Ovary (tissue), 9 donors: Measurements from ENCODE around the gene ZNF814. TPM values are rescaled to one million over a fixed set of nuclear protein-coding genes. Genes with fewer than 3 reads are reported as not detected.
"Not testable (repeated sequence)": the region's sequence is repeated elsewhere in the genome, so short reads cannot be mapped to it uniquely, and the experiment has no call there.

Source experiments
- DNase-seq, 5 donors: peaks; one replicate each; pipeline ENCODE4 v3.0.0-alpha.2; 2019 to 2020
- H3K27ac ChIP-seq, 2 donors: fragments of 200-600 bp; one replicate each; pipeline versions ENCODE4 v1.5.1 to v1.8.0; 2019 to 2022
- H3K27me3 ChIP-seq: fragments of 200-600 bp; one replicate; pipeline ENCODE4 v1.8.0; 2022
- H3K36me3 ChIP-seq: fragments of 200-600 bp; sonication (generic); one replicate; pipeline ENCODE4 v1.5.1; 2019
- H3K4me1 ChIP-seq: one replicate; pipeline ENCODE4 v1.8.1; 2013; ENCODE audit warnings: mild to moderate bottlenecking, moderate library complexity; ENCODE audit not compliant: insufficient read depth
- H3K4me3 ChIP-seq: fragments of 200-600 bp; sonication (generic); one replicate; pipeline ENCODE4 v1.5.1; 2017
- H3K9me3 ChIP-seq, 2 donors: fragments of 200-600 bp in 1 of 2; sonication (generic) in 1 of 2; one replicate each; pipeline versions ENCODE4 v1.5.1 to v1.8.1; 2013 to 2019; ENCODE audit warnings: mild to moderate bottlenecking in 1 of 2, moderate library complexity in 1 of 2
- CTCF ChIP-seq, 3 donors: fragments of 450-650 bp in 2 of 3; fragments of 200-600 bp in 1 of 3; IDR thresholded peaks; one replicate each; pipeline versions ENCODE4 v1.5.1 to v1.8.0; 2016 to 2022; ENCODE audit warnings: antibody characterized with exemption in 3 of 3, mild to moderate bottlenecking in 1 of 3
- EP300 ChIP-seq: sonication (generic); formaldehyde crosslinking; IDR thresholded peaks from one replicate; pipeline ENCODE4 v1.6.1; 2017; ENCODE audit warnings: antibody characterized with exemption
- POLR2A ChIP-seq: fragments of 450-650 bp; IDR thresholded peaks from one replicate; pipeline ENCODE4 v1.6.1; 2017; ENCODE audit warnings: antibody characterized with exemption, mild to moderate bottlenecking, moderate library complexity
- WGBS, 3 donors: extraction: QIAGEN DNeasy Blood & Tissue Kit in 1 of 3; methylation state at CpG; one replicate each; pipeline versions ENCODE4 v1.1.5 to v1.1.7; 2013 to 2017; 5-methylcytosine and 5-hydroxymethylcytosine counted together
- intact Hi-C, 4 donors: fragments of 100-400 bp; cut with DNase I; formaldehyde crosslinking; loops; one replicate each; pipeline versions ENCODE4 v1.11.0 to v1.15.1; 2022 to 2023
- polyA plus RNA-seq, 2 donors: library from polyadenylated mRNA; stranded (reverse); fragments of 200-250 nt in 1 of 2; fragments of 350-450 nt in 1 of 2; fragmentation: Illumina TruSeq in 1 of 2; extraction: RNeasy Lipid Tissue Mini Kit (QIAGEN cat#74804) in 1 of 2; gene quantifications; one replicate each; pipeline ENCODE4 v1.2.3, GENCODE V29; 2013 to 2014
- total RNA-seq, 7 donors: library from RNA; depleted of rRNA in 2 of 7; stranded (reverse); fragments of >200 nt in 2 of 7; fragmentation: NEBNext Ultra II Directional in 3 of 7; extraction: Animal tissue kit (Norgen Biotek cat#: 25700) in 3 of 7; gene quantifications; one replicate each; pipeline versions ENCODE4 v1.1.0 to v1.2.4, GENCODE V29; 2016 to 2023
- donor health status: DM: no; HTN: no; CAD: no; lungs with moderate emphysema.
- donor health status: DM: no; HTN: no; CAD: no.
- donor health status: Bipolar disorder and iron deficiency.
- donor health status: DM: yes; HTN: yes; CAD: no.
- donor health status: DM: no; HTN: no; CAD: no.
- donor health status: DM: yes; HTN: yes; CAD: no.

ZNF814 gene
- total and polyA plus RNA-seq, 9 donors, result 4.6 to 31.6 (median 12.3) TPM

DNA sequence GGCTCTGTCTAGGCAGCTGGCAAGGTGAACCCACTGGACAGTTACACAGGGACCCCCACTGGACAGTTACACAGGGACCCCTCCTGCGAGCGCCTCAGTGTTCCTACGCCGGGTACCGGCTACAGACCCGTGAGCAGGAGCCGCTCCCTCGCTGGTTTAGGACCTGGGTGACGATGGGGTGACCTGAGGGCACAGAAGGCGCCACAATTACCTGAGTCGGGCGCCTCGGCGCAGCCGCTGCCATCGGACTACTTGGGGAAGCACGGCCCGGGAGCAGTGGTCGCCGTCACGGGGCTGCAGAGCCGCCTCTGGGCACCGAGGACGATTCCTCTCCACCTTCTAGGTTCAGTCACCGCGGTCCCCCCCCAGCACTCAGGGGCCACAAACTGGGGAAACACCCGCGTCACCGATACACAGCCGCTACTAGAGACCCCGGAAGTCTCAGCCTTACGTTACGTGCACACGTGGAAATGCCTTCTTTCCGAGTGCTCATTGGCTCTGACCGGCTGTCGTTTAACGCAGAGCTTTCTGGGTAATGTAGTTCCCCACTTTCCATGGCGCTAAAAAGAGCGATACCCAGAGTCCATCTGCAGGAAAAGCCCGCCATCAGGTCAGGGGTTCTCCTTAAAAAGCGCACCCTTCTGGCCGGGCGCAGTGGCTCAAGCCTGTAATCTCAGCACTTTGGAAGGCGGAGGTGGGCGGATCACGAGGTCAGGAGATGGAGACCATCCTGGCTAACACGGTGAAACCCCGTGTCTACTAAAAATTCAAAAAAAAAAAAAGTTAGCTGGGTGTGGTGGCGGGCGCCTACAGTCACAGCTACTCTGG, 27.5 kb upstream of the ZNF814 start, which contains the start of gene ZNF417:
TSS of gene ZNF417 (minus strand) at position 425 of the 828 bp plus-strand sequence. CDS start at position 244, 181 bp downstream.
- Histone ChIP-seq H3K4me3 (peak within 1 kb of the TSS; percentile 79), H3K9me3 (peaks cover 0 to 39% of the 10 kb centered on the region in 2 donors), H3K27ac (peak within 1 kb of the TSS; percentile 9 to 13)
- intact Hi-C loops, H3K36me3 ChIP-seq, H3K4me1 ChIP-seq, H3K27me3 ChIP-seq: not testable (repeated sequence)
- peak; percentile 35 for TF ChIP-seq POLR2A
- WGBS, 3 donors, result 0 to 1% (median 1%) methylated on average over 36 to 51 of the region's 51 CpGs
- DNase-seq, result peak; percentile 76 to 82 (median 78)

- WGBS, 3 donors, result 90 to 98% (median 93%) methylated on average over 3 of the region's 3 CpGs
- Histone ChIP-seq H3K36me3 (no peaks in the 10 kb centered on the region), H3K4me1 (peaks cover 3% of the 10 kb centered on the region), H3K27me3 (no peaks in the 10 kb centered on the region), H3K4me3 (no peak overlapping the region), H3K27ac (no peak overlapping the region), H3K9me3 (peaks cover 0 to 53% of the 10 kb centered on the region in 2 donors)
- TF ChIP-seq POLR2A, result no peak
- TF ChIP-seq CTCF (IDR thresholded peaks at IDR 0.05), result no peak
- TF ChIP-seq EP300, result no peak
- intact Hi-C loops, result no loop called here
- no peak for DNase-seq
Measured at GRCh38 chr19:57914531-57914930, 25.7 kb upstream of the ZNF814 start.

DNA sequence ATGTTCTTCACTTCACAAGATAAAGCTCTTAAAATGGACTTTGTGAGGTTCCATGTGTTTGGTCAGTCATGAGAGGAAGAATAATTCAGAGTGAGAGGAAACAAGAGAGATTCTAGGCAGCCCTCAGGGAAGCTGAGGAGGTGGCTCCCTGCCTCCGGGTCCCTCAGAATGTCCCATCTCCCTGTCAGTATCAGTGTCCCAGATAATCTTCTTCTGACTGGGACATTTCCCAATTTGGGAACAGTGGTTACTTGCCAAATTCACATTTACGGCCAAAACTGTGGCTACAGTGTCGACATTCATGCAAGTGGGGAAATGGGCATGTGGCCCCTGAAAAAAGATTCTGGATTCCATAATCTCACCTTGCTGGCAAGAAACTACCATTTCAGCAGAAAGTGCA, 18.6 kb upstream of the ZNF814 start:
- no peak overlapping the region for H3K4me3 ChIP-seq
- 91 to 96% (median 96%) methylated on average over 3 of the region's 3 CpGs for WGBS, 3 donors
- H3K9me3 ChIP-seq, result peaks cover 0 to 41% of the 10 kb centered on the region in 2 donors
- no peak for DNase-seq
- no peaks in the 10 kb centered on the region for H3K4me1 ChIP-seq
- H3K36me3 ChIP-seq, result no peaks in the 10 kb centered on the region
- TF ChIP-seq CTCF (IDR thresholded peaks at IDR 0.05) (no peak), POLR2A (no peak), EP300 (no peak)
- no peak overlapping the region for H3K27ac ChIP-seq
- intact Hi-C loops, result no loop called here
- H3K27me3 ChIP-seq, result no peaks in the 10 kb centered on the region

DNA sequence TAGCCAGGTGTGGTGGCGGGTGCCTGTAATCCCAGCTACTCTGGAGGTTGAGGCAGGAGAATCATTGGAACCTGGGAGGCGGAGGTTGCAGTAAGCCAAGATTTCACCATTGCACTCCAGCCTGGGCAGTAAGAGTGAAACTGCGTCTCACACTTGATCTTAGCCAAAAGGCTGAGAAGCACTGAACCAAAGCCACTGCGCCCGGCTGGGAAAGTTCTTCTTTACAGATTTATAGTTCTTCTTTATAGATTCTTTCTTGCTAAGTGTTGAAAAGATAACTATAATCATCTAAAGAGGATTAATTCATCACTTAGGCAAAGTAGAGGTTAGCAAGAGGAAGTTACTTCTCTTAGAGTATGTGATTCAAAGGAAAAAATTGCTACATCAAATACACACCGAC, 16.4 kb upstream of the ZNF814 start:
- no peak for TF ChIP-seq EP300
- TF ChIP-seq CTCF (IDR thresholded peaks at IDR 0.05), result no peak
- TF ChIP-seq POLR2A, result no peak
- H3K9me3 ChIP-seq, result peaks cover 0 to 24% of the 10 kb centered on the region in 2 donors
- H3K27me3 ChIP-seq, result no peaks in the 10 kb centered on the region
- intact Hi-C loops, result no loop called here
- DNase-seq, result no peak
- no peaks in the 10 kb centered on the region for H3K4me1 ChIP-seq
- 92 to 93% (median 93%) methylated on average over 6 of the region's 6 CpGs for WGBS, 3 donors
- H3K36me3 ChIP-seq, result no peaks in the 10 kb centered on the region
- no peak overlapping the region for H3K27ac ChIP-seq
- no peak overlapping the region for H3K4me3 ChIP-seq

GRCh38 chr19:57903618-57904184, 14.9 kb upstream of the ZNF814 start:
- intact Hi-C loops, result no loop called here
- no peak for TF ChIP-seq POLR2A
- TF ChIP-seq EP300, result no peak
- TF ChIP-seq CTCF (IDR thresholded peaks at IDR 0.05), result no peak
- WGBS, 3 donors, result 57 to 62% (median 58%) methylated on average over 7 of the region's 7 CpGs
- Histone ChIP-seq H3K4me3 (no peak overlapping the region), H3K4me1 (no peaks in the 10 kb centered on the region), H3K27ac (no peak overlapping the region), H3K27me3 (no peaks in the 10 kb centered on the region), H3K36me3 (no peaks in the 10 kb centered on the region), H3K9me3 (peaks cover 0 to 12% of the 10 kb centered on the region in 2 donors)
- DNase-seq, result no peak
